Caco-2 (cell line): ENCODE data around the gene TMEM80. TPM values are rescaled to one million over a fixed set of nuclear protein-coding genes. Genes with fewer than 3 reads are reported as not detected.

Source experiments
- BruUV-seq: library from RNA; stranded (reverse); fragments of 400-500 nt; replicated peaks from 2 replicates; lab custom pipeline; 2021; lab: Mats Ljungman, UMichigan
- CTCF ChIA-PET: fragments of 300-600 bp; sonication (Branson Sonifier 250); formaldehyde crosslinking; loops from one replicate; lab custom pipeline; 2022; ENCODE audit warnings: antibody characterized with exemption; lab: Charles Lee
- POLR2A ChIA-PET: fragments of 300-600 bp; sonication (Branson Sonifier 250); formaldehyde crosslinking; loops from one replicate; lab custom pipeline; 2022; ENCODE audit warnings: antibody characterized with exemption; lab: Charles Lee
- DNase-seq, 2 experiments: peaks; one replicate each; pipeline versions ENCODE4 v3.0.0 to v3.0.0-alpha.2; 2020 to 2022
- H3K27me3 ChIP-seq: replicated peaks from 2 replicates; pipeline ENCODE4 v1.6.0; 2011; ENCODE audit warnings: low read length; ENCODE audit not compliant: control insufficient read depth, insufficient read depth
- H3K36me3 ChIP-seq: 2 replicates; pipeline ENCODE4 v1.5.1; 2011; ENCODE audit warnings: low read length; ENCODE audit not compliant: control insufficient read depth, insufficient read depth
- H3K4me1 ChIP-seq: fragments of 250-450 bp; sonication (Bioruptor Pico); 2 replicates; pipeline ENCODE4 v1.5.1; 2020; ENCODE audit warnings: mild to moderate bottlenecking
- H3K4me3 ChIP-seq: 2 replicates; pipeline ENCODE4 v1.5.1; 2011; ENCODE audit warnings: low read depth, mild to moderate bottlenecking, control low read depth, low read length
- H3K9me3 ChIP-seq: fragments of 250-450 bp; sonication (Bioruptor Pico); 2 replicates; pipeline ENCODE4 v1.5.1; 2020; ENCODE audit warnings: mild to moderate bottlenecking, moderate library complexity
- H3K27ac Mint-ChIP-seq: one replicate; pipeline ENCODE4 v1.8.0; 2022; ENCODE audit warnings: mixed read lengths; ENCODE audit not compliant: unreplicated experiment
- H3K27me3 Mint-ChIP-seq: one replicate; pipeline ENCODE4 v1.8.0; 2022; ENCODE audit warnings: mixed read lengths; ENCODE audit not compliant: insufficient read depth, unreplicated experiment
- H3K36me3 Mint-ChIP-seq: one replicate; pipeline ENCODE4 v1.8.0; 2022; ENCODE audit warnings: mild to moderate bottlenecking, mixed read lengths; ENCODE audit not compliant: insufficient read depth, unreplicated experiment
- H3K4me1 Mint-ChIP-seq: one replicate; pipeline ENCODE4 v1.8.0; 2022; ENCODE audit warnings: low read depth, mixed read lengths; ENCODE audit not compliant: unreplicated experiment
- H3K4me3 Mint-ChIP-seq: one replicate; pipeline ENCODE4 v1.8.0; 2022; ENCODE audit warnings: mild to moderate bottlenecking, moderate library complexity, mixed read lengths; ENCODE audit not compliant: unreplicated experiment
- H3K9me3 Mint-ChIP-seq: one replicate; pipeline ENCODE4 v1.8.0; 2022; ENCODE audit warnings: mixed read lengths; ENCODE audit not compliant: unreplicated experiment
- intact Hi-C: fragments of 100-400 bp; cut with micrococcal nuclease; formaldehyde crosslinking; loops from one replicate; pipeline ENCODE4 v1.10.0; 2022; ENCODE audit not compliant: unreplicated experiment
- total RNA-seq: library from RNA; stranded (reverse); gene quantifications from 2 replicates; pipeline ENCODE4 v1.2.3, GENCODE V29; 2022
- TF ChIP-seq, protein P1 (sequence below), 2 experiments: fragments of 200-600 bp in 1 of 2; IDR thresholded peaks; 1 replicate in 1 of 2; 2 replicates in 1 of 2; pipeline versions ENCODE4 v1.5.1 to v1.8.0; 2011 to 2022; ENCODE audit warnings: antibody characterized with exemption in 1 of 2, control low read depth in 1 of 2, inconsistent platforms in 1 of 2, low read depth in 1 of 2, low read length in 1 of 2, mild to moderate bottlenecking in 1 of 2, moderate library complexity in 1 of 2; ENCODE audit not compliant: insufficient read depth in 1 of 2, severe bottlenecking in 1 of 2, unreplicated experiment in 1 of 2

The TMEM80 gene
- total RNA-seq, 1 experiment from 2014 or later, result 74.7 TPM

DNA sequence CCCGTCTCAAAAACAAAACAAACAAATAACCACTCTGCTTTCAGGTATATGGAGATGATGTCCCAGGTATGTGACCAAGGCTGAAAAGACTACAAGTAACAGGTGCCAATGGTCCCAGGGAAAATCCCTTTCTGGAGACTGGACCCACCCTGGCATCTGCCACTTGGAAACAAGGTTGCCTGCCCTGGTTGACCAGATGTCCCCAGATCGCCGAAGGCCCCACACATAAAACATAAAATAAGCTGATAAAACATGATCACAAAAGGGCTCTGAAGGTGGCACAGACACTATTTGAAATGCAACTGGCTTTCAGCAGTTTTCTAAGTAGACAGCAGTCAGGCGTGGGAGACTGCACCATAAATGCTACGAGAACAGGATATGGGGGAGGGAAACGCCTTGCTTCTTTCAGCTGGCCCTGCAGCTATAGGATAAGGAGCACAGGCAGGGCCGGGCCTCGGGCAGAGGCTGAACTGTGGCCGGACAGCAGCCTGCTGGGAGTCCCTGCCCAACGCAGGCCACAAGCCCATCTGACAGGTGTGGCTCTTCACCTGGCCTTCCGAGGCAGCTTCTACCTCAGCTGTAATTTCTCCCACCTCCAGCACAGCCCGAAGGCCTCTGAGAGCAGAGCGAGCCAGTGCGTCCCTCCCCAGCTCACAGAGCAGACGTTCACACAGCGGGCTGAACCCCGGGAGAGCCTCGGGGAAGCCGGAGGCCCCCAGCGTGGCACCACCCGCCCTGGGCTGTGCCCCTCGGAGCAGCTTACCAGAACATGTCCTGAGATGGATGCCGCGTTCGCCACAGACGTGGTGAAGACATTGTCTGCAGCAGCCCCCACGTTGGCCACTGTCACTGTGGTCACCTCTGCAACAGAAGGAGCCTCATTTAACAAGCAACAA lies 4.6 kb upstream of the TMEM80 start:
- no peaks in the 10 kb centered on the region for H3K9me3 Mint-ChIP-seq
- no peak overlapping the region for H3K4me3 Mint-ChIP-seq
- peaks cover 10% of the 10 kb centered on the region for H3K4me1 ChIP-seq
- peaks cover 61% of the 10 kb centered on the region for H3K36me3 Mint-ChIP-seq
- H3K4me3 ChIP-seq, result no peak overlapping the region
- peaks cover 15% of the 10 kb centered on the region for H3K4me1 Mint-ChIP-seq
- BruUV-seq, result no TSS peak
- TF ChIP-seq, protein P1, sequence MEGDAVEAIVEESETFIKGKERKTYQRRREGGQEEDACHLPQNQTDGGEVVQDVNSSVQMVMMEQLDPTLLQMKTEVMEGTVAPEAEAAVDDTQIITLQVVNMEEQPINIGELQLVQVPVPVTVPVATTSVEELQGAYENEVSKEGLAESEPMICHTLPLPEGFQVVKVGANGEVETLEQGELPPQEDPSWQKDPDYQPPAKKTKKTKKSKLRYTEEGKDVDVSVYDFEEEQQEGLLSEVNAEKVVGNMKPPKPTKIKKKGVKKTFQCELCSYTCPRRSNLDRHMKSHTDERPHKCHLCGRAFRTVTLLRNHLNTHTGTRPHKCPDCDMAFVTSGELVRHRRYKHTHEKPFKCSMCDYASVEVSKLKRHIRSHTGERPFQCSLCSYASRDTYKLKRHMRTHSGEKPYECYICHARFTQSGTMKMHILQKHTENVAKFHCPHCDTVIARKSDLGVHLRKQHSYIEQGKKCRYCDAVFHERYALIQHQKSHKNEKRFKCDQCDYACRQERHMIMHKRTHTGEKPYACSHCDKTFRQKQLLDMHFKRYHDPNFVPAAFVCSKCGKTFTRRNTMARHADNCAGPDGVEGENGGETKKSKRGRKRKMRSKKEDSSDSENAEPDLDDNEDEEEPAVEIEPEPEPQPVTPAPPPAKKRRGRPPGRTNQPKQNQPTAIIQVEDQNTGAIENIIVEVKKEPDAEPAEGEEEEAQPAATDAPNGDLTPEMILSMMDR (IDR thresholded peaks at IDR 0.05; ENCODE audit: insufficient read depth in 1 of 2, low read depth in 1 of 2, low read length in 1 of 2, severe bottlenecking in 1 of 2, unreplicated experiment in 1 of 2), result no peak
- intact Hi-C loops, result loop anchor here (10.0 kb wide), 1 partner anchor 126 kb away; the partner anchor contains the start of genes LMNTD2 and RASSF7
- DNase-seq, result no peak
- peaks cover 4% of the 10 kb centered on the region; the same call in 1 of the 2 replicates for H3K36me3 ChIP-seq
- no peaks in the 10 kb centered on the region for H3K27me3 ChIP-seq
- H3K9me3 ChIP-seq, result no peaks in the 10 kb centered on the region
- CTCF ChIA-PET, result interaction anchor here (0.7 to 1.0 kb wide), 2 partner anchors 8 to 35 kb away, joined by 3 to 4 read pairs; no protein-coding TSS in a partner anchor
- H3K27ac Mint-ChIP-seq, result no peak overlapping the region
- POLR2A ChIA-PET, result interaction anchor here (0.5 kb wide), 1 partner anchor 115 kb away, joined by 3 read pairs; no protein-coding TSS in a partner anchor
- no peaks in the 10 kb centered on the region for H3K27me3 Mint-ChIP-seq

DNA sequence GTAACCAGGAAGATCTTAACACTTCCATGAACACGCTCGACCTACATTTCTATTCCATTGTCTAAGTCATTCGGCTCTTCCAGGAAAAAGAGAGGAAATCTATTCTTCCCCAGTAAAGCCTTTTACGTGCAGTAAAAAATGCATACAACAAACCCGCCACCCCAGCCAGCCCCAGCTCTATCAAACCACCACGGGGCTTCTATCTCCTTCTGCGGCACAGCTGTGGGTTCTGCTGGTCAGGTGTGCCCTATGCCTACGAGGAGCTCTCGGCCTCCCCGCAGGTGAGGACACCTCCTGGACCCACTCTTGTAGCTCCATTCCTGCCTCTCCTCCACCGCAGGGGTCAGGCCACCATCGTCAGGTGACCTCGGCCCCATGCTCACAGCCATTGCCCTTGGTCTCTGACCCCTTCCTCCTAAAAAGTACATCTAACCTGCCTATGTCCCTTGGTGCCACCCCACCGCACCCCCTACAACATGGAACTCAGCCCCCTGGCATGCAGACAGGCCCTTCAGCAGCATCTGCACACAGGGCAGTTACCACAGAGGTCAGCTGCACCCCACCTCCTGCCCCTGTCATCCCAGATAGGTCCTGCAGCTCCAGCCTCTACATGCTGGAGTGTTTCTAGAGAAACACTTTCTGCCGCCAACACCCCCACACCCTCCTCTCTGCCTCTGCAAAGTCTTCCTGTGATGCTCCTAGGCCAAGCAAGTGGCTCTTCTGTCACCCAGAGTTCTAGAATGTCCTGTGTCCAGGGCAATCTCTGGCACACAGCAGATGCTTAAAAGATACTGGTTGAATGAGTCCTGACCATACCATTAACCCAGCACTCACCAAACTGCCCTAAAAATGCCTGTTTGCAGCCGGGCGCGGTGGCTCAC lies 3.7 kb upstream of the TMEM80 start:
- BruUV-seq, result no TSS peak
- no peaks in the 10 kb centered on the region for H3K27me3 Mint-ChIP-seq
- H3K9me3 ChIP-seq, result no peaks in the 10 kb centered on the region
- H3K36me3 Mint-ChIP-seq, result peaks cover 61% of the 10 kb centered on the region
- H3K4me1 Mint-ChIP-seq, result peaks cover 15% of the 10 kb centered on the region
- H3K36me3 ChIP-seq, result peaks cover 4% of the 10 kb centered on the region; the same call in 1 of the 2 replicates
- no peak overlapping the region for H3K4me3 Mint-ChIP-seq
- H3K27me3 ChIP-seq, result no peaks in the 10 kb centered on the region
- H3K4me3 ChIP-seq, result no peak overlapping the region
- H3K27ac Mint-ChIP-seq, result no peak overlapping the region
- POLR2A ChIA-PET, result interaction anchor here (0.5 kb wide), 2 partner anchors 116 to 124 kb away, joined by 3 read pairs; no protein-coding TSS in a partner anchor
- H3K9me3 Mint-ChIP-seq, result no peaks in the 10 kb centered on the region
- CTCF ChIA-PET, result no interaction called here
- intact Hi-C loops, result loop anchor here (10.0 kb wide), 1 partner anchor 127 kb away; the partner anchor contains the start of genes LMNTD2 and RASSF7
- TF ChIP-seq, protein P1 (IDR thresholded peaks at IDR 0.05; ENCODE audit: insufficient read depth in 1 of 2, low read depth in 1 of 2, low read length in 1 of 2, severe bottlenecking in 1 of 2, unreplicated experiment in 1 of 2), result no peak
- DNase-seq, result no peak
- peaks cover 10% of the 10 kb centered on the region for H3K4me1 ChIP-seq
